Kidney (tissue), 14 donors: ENCODE measurements around the gene UBE2L5. TPM values are rescaled to one million over a fixed set of nuclear protein-coding genes. Genes with fewer than 3 reads are reported as not detected.

Experiments used
- DNase-seq, 5 donors: peaks; one replicate each; pipeline ENCODE4 v3.0.0-alpha.2; 2013 to 2020
- FAIRE-seq: peaks from 2 replicates; lab custom pipeline; 2012; peaks lifted over from hg19 to GRCh38; lab: Jason Lieb, UNC
- H3K27ac ChIP-seq, 2 donors: one replicate each; pipeline ENCODE4 v1.7.0; 2013; ENCODE audit warnings: low read depth in 2 of 2, low read length in 2 of 2, inconsistent platforms in 1 of 2
- H3K27me3 ChIP-seq: one replicate; pipeline ENCODE4 v1.7.1; 2013; ENCODE audit warnings: low read length, inconsistent platforms; ENCODE audit not compliant: control insufficient read depth, insufficient read depth
- H3K36me3 ChIP-seq, 3 donors: one replicate each; pipeline versions ENCODE4 v1.7.0 to v1.7.1; 2013; ENCODE audit warnings: low read length in 3 of 3, control low read depth in 1 of 3, inconsistent platforms in 1 of 3; ENCODE audit not compliant: insufficient read depth in 3 of 3, control insufficient read depth in 2 of 3
- H3K4me1 ChIP-seq, 3 donors: one replicate each; pipeline versions ENCODE4 v1.7.0 to v1.7.1; 2013; ENCODE audit warnings: low read length in 3 of 3, inconsistent platforms in 1 of 3, low read depth in 1 of 3; ENCODE audit not compliant: control insufficient read depth in 2 of 3, insufficient read depth in 2 of 3
- H3K4me3 ChIP-seq, 3 donors: one replicate each; pipeline versions ENCODE4 v1.7.0 to v1.8.1; 2013; ENCODE audit warnings: low read length in 3 of 3, control low read depth in 1 of 3, inconsistent platforms in 1 of 3
- H3K9ac ChIP-seq, 3 donors: one replicate each; pipeline versions ENCODE4 v1.7.0 to v1.7.1; 2013; ENCODE audit warnings: low read length in 3 of 3, control low read depth in 1 of 3, inconsistent platforms in 1 of 3
- H3K9me3 ChIP-seq, 3 donors: one replicate each; pipeline versions ENCODE4 v1.7.0 to v1.7.1; 2013; ENCODE audit warnings: low read length in 3 of 3, control low read depth in 1 of 3, inconsistent platforms in 1 of 3; ENCODE audit not compliant: control insufficient read depth in 2 of 3, insufficient read depth in 1 of 3
- intact Hi-C: fragments of 100-400 bp; cut with DNase I; formaldehyde crosslinking; loops from one replicate; pipeline ENCODE4 v1.11.1; 2022
- polyA plus RNA-seq: library from polyadenylated mRNA; stranded (reverse); fragments of 350-450 nt; fragmentation: Illumina TruSeq; extraction: RNeasy Lipid Tissue Mini Kit (QIAGEN cat#74804); gene quantifications from one replicate; pipeline ENCODE4 v1.2.3, GENCODE V29; 2014; ENCODE audit warnings: low read depth, low replicate concordance; ENCODE audit not compliant: insufficient read depth
- total RNA-seq: library from RNA; stranded (reverse); fragmentation: NEBNext Ultra II Directional; extraction: Animal tissue kit (Norgen Biotek cat#: 25700); gene quantifications from one replicate; pipeline ENCODE4 v1.2.1, GENCODE V29; 2021
- TF ChIP-seq, protein P1 (sequence below): IDR thresholded peaks from 3 replicates; pipeline ENCODE4 v1.5.1; 2012; ENCODE audit warnings: mild to moderate bottlenecking, moderate library complexity, borderline replicate concordance; ENCODE audit not compliant: insufficient read depth; ENCODE audit errors: extremely low read depth
- donor health status: control.
- donor health status: control.
- donor health status: control.
- donor health status: control.
- donor health status: control.
- donor health status: DM: yes; HTN: yes; CAD: no.
- donor health status: Normal renal cell carcinoma (clear cell type).

The UBE2L5 gene
- total and polyA plus RNA-seq, 2 donors from 2014 or later = not detected

- TF ChIP-seq, protein P1, sequence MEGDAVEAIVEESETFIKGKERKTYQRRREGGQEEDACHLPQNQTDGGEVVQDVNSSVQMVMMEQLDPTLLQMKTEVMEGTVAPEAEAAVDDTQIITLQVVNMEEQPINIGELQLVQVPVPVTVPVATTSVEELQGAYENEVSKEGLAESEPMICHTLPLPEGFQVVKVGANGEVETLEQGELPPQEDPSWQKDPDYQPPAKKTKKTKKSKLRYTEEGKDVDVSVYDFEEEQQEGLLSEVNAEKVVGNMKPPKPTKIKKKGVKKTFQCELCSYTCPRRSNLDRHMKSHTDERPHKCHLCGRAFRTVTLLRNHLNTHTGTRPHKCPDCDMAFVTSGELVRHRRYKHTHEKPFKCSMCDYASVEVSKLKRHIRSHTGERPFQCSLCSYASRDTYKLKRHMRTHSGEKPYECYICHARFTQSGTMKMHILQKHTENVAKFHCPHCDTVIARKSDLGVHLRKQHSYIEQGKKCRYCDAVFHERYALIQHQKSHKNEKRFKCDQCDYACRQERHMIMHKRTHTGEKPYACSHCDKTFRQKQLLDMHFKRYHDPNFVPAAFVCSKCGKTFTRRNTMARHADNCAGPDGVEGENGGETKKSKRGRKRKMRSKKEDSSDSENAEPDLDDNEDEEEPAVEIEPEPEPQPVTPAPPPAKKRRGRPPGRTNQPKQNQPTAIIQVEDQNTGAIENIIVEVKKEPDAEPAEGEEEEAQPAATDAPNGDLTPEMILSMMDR = no peak
- intact Hi-C loops = no loop called here
- no peak overlapping the region for H3K4me3 ChIP-seq
- no peaks in the 10 kb centered on the region for H3K9me3 ChIP-seq
- H3K4me1 ChIP-seq = no peaks in the 10 kb centered on the region
- DNase-seq = no peak
- no peaks in the 10 kb centered on the region for H3K27me3 ChIP-seq
- no peaks in the 10 kb centered on the region for H3K36me3 ChIP-seq
- H3K9ac ChIP-seq = no peak overlapping the region
- H3K27ac ChIP-seq = no peak overlapping the region
- FAIRE-seq = no peak
These were observed 39.3 kb upstream of the UBE2L5 start for GRCh38 chr13:30382836-30383525.

GRCh38 chr13:30388406-30389283 is 33.6 kb upstream of the UBE2L5 start:
- H3K4me3 ChIP-seq = no peak overlapping the region
- no peaks in the 10 kb centered on the region for H3K9me3 ChIP-seq
- no peaks in the 10 kb centered on the region for H3K4me1 ChIP-seq
- TF ChIP-seq, protein P1 = no peak
- no peak for DNase-seq
- H3K27me3 ChIP-seq = no peaks in the 10 kb centered on the region
- intact Hi-C loops = no loop called here
- FAIRE-seq = no peak
- no peak overlapping the region for H3K9ac ChIP-seq
- H3K27ac ChIP-seq = no peak overlapping the region
- H3K36me3 ChIP-seq = no peaks in the 10 kb centered on the region

GRCh38 chr13:30391956-30392680 is 30.2 kb upstream of the UBE2L5 start:
- Histone ChIP-seq H3K36me3 (no peaks in the 10 kb centered on the region), H3K4me1 (no peaks in the 10 kb centered on the region), H3K9ac (no peak overlapping the region), H3K9me3 (no peaks in the 10 kb centered on the region), H3K27me3 (no peaks in the 10 kb centered on the region), H3K4me3 (no peak overlapping the region), H3K27ac (no peak overlapping the region)
- FAIRE-seq = no peak
- intact Hi-C loops = no loop called here
- no peak for DNase-seq
- TF ChIP-seq, protein P1 = no peak
